H9 (cell line): Measurements from ENCODE around the gene RBM18. TPM values are rescaled to one million over a fixed set of nuclear protein-coding genes. Genes with fewer than 3 reads are reported as not detected.

Experiments
- DNase-seq: peaks from one replicate; pipeline ENCODE4 v3.0.0-alpha.2; 2017
- H2AFZ ChIP-seq: one replicate; pipeline ENCODE4 v1.6.1; 2013; ENCODE audit warnings: mild to moderate bottlenecking, low read length, control low read depth, moderate library complexity
- H2AK5ac ChIP-seq: 2 replicates; pipeline ENCODE4 v1.6.1; 2013; ENCODE audit warnings: low read length, control low read depth, mixed read lengths; ENCODE audit not compliant: insufficient read length
- H2BK120ac ChIP-seq: one replicate; pipeline ENCODE4 v1.6.1; 2013; ENCODE audit warnings: low read depth, mild to moderate bottlenecking, low read length, control low read depth, inconsistent platforms; ENCODE audit not compliant: poor library complexity, severe bottlenecking
- H2BK12ac ChIP-seq: 2 replicates; pipeline ENCODE4 v1.6.1; 2013; ENCODE audit warnings: low read length, control low read depth, mixed read lengths, low read depth; ENCODE audit not compliant: insufficient read length
- H2BK15ac ChIP-seq: 2 replicates; pipeline ENCODE4 v1.6.1; 2013; ENCODE audit warnings: low read depth, low read length, control low read depth
- H2BK20ac ChIP-seq: one replicate; pipeline ENCODE4 v1.6.1; 2013; ENCODE audit warnings: low read depth, mild to moderate bottlenecking, low read length, control low read depth, inconsistent platforms; ENCODE audit not compliant: poor library complexity, severe bottlenecking
- H2BK5ac ChIP-seq: 2 replicates; pipeline ENCODE4 v1.6.1; 2013; ENCODE audit warnings: low read length, control low read depth, mixed read lengths; ENCODE audit not compliant: insufficient read length
- H3K14ac ChIP-seq: 2 replicates; pipeline ENCODE4 v1.6.1; 2013; ENCODE audit warnings: low read length, control low read depth; ENCODE audit not compliant: insufficient read depth
- H3K18ac ChIP-seq: 2 replicates; pipeline ENCODE4 v1.6.1; 2013; ENCODE audit warnings: low read depth, mild to moderate bottlenecking, mixed read lengths, low read length, control low read depth; ENCODE audit not compliant: insufficient read length
- H3K23ac ChIP-seq: 2 replicates; pipeline ENCODE4 v1.6.1; 2013; ENCODE audit warnings: low read length, control low read depth, mixed read lengths, low read depth; ENCODE audit not compliant: insufficient read length
- H3K23me2 ChIP-seq: 2 replicates; pipeline ENCODE4 v1.6.1; 2013; ENCODE audit warnings: low read depth, mild to moderate bottlenecking, mixed read lengths, low read length, control low read depth; ENCODE audit not compliant: insufficient read length, poor library complexity, severe bottlenecking
- H3K27ac ChIP-seq: 2 replicates; pipeline ENCODE4 v1.5.1; 2013; ENCODE audit warnings: low read length, control low read depth, mixed read lengths, low read depth; ENCODE audit not compliant: insufficient read length
- H3K27me3 ChIP-seq: 2 replicates; pipeline ENCODE4 v1.6.1; 2013; ENCODE audit warnings: low read length, control low read depth, inconsistent platforms; ENCODE audit not compliant: insufficient read depth
- H3K4ac ChIP-seq: 2 replicates; pipeline ENCODE4 v1.6.1; 2013; ENCODE audit warnings: low read depth, mild to moderate bottlenecking, control low read depth, inconsistent platforms, low read length, moderate library complexity
- H3K4me1 ChIP-seq: 2 replicates; pipeline ENCODE4 v1.6.1; 2013; ENCODE audit warnings: low read length, control low read depth, inconsistent platforms; ENCODE audit not compliant: insufficient read depth
- H3K4me2 ChIP-seq: 2 replicates; pipeline ENCODE4 v1.6.1; 2013; ENCODE audit warnings: low read length, control low read depth, mixed read lengths; ENCODE audit not compliant: insufficient read length, insufficient read depth
- H3K56ac ChIP-seq: 2 replicates; pipeline ENCODE4 v1.6.1; 2013; ENCODE audit warnings: low read depth, mild to moderate bottlenecking, mixed read lengths, low read length, control low read depth; ENCODE audit not compliant: insufficient read length
- H3K79me1 ChIP-seq: 2 replicates; pipeline ENCODE4 v1.6.1; 2013; ENCODE audit warnings: low read depth, mild to moderate bottlenecking, moderate library complexity, low read length, control low read depth, inconsistent platforms; ENCODE audit not compliant: insufficient read depth, poor library complexity, severe bottlenecking
- H3K79me2 ChIP-seq: 2 replicates; pipeline ENCODE4 v1.6.1; 2013; ENCODE audit warnings: low read length, control low read depth, inconsistent platforms; ENCODE audit not compliant: insufficient read depth
- H3K9ac ChIP-seq: 2 replicates; pipeline ENCODE4 v1.6.1; 2013; ENCODE audit warnings: low read length, control low read depth, mixed read lengths; ENCODE audit not compliant: insufficient read length; ENCODE audit errors: extremely low read depth
- H3K9me3 ChIP-seq: one replicate; pipeline ENCODE4 v1.6.1; 2013; ENCODE audit warnings: low read depth, low read length, inconsistent platforms; ENCODE audit not compliant: control insufficient read depth
- H3T11ph ChIP-seq: one replicate; pipeline ENCODE4 v1.6.1; 2013; ENCODE audit warnings: mild to moderate bottlenecking, low read length, control low read depth, inconsistent platforms
- H4K20me1 ChIP-seq: one replicate; pipeline ENCODE4 v1.6.1; 2013; ENCODE audit not compliant: control insufficient read depth, insufficient read length, insufficient read depth
- H4K5ac ChIP-seq: 2 replicates; pipeline ENCODE4 v1.6.1; 2013; ENCODE audit warnings: low read depth, mild to moderate bottlenecking, mixed read lengths, low read length, control low read depth; ENCODE audit not compliant: insufficient read length
- H4K8ac ChIP-seq: replicated peaks from 2 replicates; pipeline ENCODE4 v1.6.1; 2013; ENCODE audit warnings: low read length, control low read depth, mixed read lengths, low read depth; ENCODE audit not compliant: insufficient read length
- H4K91ac ChIP-seq: 2 replicates; pipeline ENCODE4 v1.6.1; 2013; ENCODE audit warnings: low read depth, mild to moderate bottlenecking, moderate library complexity, mixed read lengths, low read length, control low read depth; ENCODE audit not compliant: insufficient read length
- H3K27ac Mint-ChIP-seq, 3 experiments: 2 replicates in 2 of 3; 3 replicates in 1 of 3; pipeline ENCODE4 v1.8.0; 2020 to 2021; ENCODE audit warnings: mixed read lengths in 3 of 3, mild to moderate bottlenecking in 1 of 3, moderate library complexity in 1 of 3
- H3K27me3 Mint-ChIP-seq: 2 replicates; pipeline ENCODE4 v1.8.0; 2021; ENCODE audit warnings: low read depth, mild to moderate bottlenecking, moderate library complexity, mixed read lengths
- H3K36me3 Mint-ChIP-seq, 3 experiments: 2 replicates in 2 of 3; 3 replicates in 1 of 3; pipeline ENCODE4 v1.8.0; 2020 to 2021; ENCODE audit warnings: low read depth in 3 of 3, mixed read lengths in 3 of 3; ENCODE audit not compliant: insufficient read depth in 1 of 3
- H3K4me1 Mint-ChIP-seq, 2 experiments: 2 replicates each; pipeline ENCODE4 v1.8.0; 2020; ENCODE audit warnings: mixed read lengths in 2 of 2
- H3K4me3 Mint-ChIP-seq, 2 experiments: 2 replicates in 1 of 2; 3 replicates in 1 of 2; pipeline ENCODE4 v1.8.0; 2020 to 2021; ENCODE audit warnings: mild to moderate bottlenecking in 2 of 2, mixed read lengths in 2 of 2, moderate library complexity in 1 of 2
- H3K9me3 Mint-ChIP-seq, 2 experiments: 2 replicates in 1 of 2; 3 replicates in 1 of 2; pipeline ENCODE4 v1.8.0; 2020; ENCODE audit warnings: mild to moderate bottlenecking in 2 of 2, mixed read lengths in 2 of 2, moderate library complexity in 1 of 2
- WGBS: extraction: QIAGEN DNeasy Blood & Tissue Kit; methylation state at CpG from one replicate; pipeline ENCODE4 v1.1.7; 2013; ENCODE audit warnings: missing lambda C conversion rate, low lambda C conversion rate, mixed read lengths; ENCODE audit not compliant: insufficient read length; ENCODE audit errors: extremely low coverage; 5-methylcytosine and 5-hydroxymethylcytosine counted together
- total RNA-seq: library from RNA; stranded (reverse); gene quantifications from 2 replicates; pipeline ENCODE4 v1.2.1, GENCODE V29; 2021
- TF ChIP-seq, protein P1 (sequence below): fragments of 200-600 bp; sonication (generic); conservative IDR thresholded peaks from 3 replicates; pipeline ENCODE4 v1.8.0; 2021; ENCODE audit warnings: antibody characterized with exemption, mild to moderate bottlenecking

The RBM18 gene
- total RNA-seq, 1 experiment from 2014 or later, result 18.9 TPM

DNA sequence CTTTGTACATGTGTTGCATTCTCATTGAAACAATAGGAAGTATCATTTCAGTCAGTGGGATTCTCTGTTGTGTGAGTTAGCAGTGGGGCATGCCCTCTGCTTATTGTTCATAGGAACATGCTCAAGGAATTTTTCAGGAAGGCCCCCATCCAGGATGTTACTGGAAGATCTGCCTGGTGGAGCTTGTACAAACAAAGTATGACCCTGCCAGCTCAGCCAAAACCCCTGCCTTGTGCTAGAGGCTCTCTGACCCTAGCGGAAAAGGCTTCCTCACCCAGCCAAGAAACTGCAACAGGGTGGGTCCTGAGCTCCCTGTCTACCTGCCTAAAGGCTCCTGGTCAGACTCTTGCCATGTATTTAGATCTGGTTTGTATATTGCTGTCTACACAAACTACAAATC, 43.3 kb upstream of the RBM18 start:
- H2BK20ac ChIP-seq, result no peak overlapping the region
- H3K27ac Mint-ChIP-seq, result no peak overlapping the region
- H3K4me1 ChIP-seq, result no peaks in the 10 kb centered on the region
- H2BK5ac ChIP-seq, result no peak overlapping the region
- H3K23ac ChIP-seq, result no peak overlapping the region
- H3K18ac ChIP-seq, result no peak overlapping the region
- H4K8ac ChIP-seq, result no peak overlapping the region
- no peak overlapping the region for H4K5ac ChIP-seq
- no peaks in the 10 kb centered on the region for H3K9me3 Mint-ChIP-seq
- H4K20me1 ChIP-seq, result no peaks in the 10 kb centered on the region
- H3K27me3 ChIP-seq, result no peaks in the 10 kb centered on the region
- H3K79me2 ChIP-seq, result no peaks in the 10 kb centered on the region
- H2BK12ac ChIP-seq, result no peak overlapping the region
- no peak overlapping the region for H3K14ac ChIP-seq
- H2BK120ac ChIP-seq, result no peak overlapping the region
- no peaks in the 10 kb centered on the region for H3K23me2 ChIP-seq
- no CpG with 5 or more reads among the region's 1 CpG for WGBS
- H2BK15ac ChIP-seq, result no peak overlapping the region
- DNase-seq, result no peak
- H3K4me2 ChIP-seq, result no peak overlapping the region
- H3K56ac ChIP-seq, result no peak overlapping the region
- no peak overlapping the region for H2AFZ ChIP-seq
- no peaks in the 10 kb centered on the region for H3K9me3 ChIP-seq
- no peaks in the 10 kb centered on the region for H3K79me1 ChIP-seq
- peaks cover under 1 to 15% (median 10%) of the 10 kb centered on the region in 3 experiments; a peak in 5 of 7 replicates for H3K36me3 Mint-ChIP-seq
- no peaks in the 10 kb centered on the region for H3K27me3 Mint-ChIP-seq
- no peak overlapping the region for H4K91ac ChIP-seq
- H3K9ac ChIP-seq, result no peak overlapping the region
- TF ChIP-seq, protein P1, sequence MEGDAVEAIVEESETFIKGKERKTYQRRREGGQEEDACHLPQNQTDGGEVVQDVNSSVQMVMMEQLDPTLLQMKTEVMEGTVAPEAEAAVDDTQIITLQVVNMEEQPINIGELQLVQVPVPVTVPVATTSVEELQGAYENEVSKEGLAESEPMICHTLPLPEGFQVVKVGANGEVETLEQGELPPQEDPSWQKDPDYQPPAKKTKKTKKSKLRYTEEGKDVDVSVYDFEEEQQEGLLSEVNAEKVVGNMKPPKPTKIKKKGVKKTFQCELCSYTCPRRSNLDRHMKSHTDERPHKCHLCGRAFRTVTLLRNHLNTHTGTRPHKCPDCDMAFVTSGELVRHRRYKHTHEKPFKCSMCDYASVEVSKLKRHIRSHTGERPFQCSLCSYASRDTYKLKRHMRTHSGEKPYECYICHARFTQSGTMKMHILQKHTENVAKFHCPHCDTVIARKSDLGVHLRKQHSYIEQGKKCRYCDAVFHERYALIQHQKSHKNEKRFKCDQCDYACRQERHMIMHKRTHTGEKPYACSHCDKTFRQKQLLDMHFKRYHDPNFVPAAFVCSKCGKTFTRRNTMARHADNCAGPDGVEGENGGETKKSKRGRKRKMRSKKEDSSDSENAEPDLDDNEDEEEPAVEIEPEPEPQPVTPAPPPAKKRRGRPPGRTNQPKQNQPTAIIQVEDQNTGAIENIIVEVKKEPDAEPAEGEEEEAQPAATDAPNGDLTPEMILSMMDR, result no peak
- H3T11ph ChIP-seq, result no peak overlapping the region
- H3K4ac ChIP-seq, result no peak overlapping the region
- H3K27ac ChIP-seq, result no peak overlapping the region
- H3K4me3 Mint-ChIP-seq, result no peak overlapping the region
- no peak overlapping the region for H2AK5ac ChIP-seq
- 0 out of 4 replicates have a peak, but pooled peaks cover 0 to 2% of the 10 kb centered on the region in 2 experiments for H3K4me1 Mint-ChIP-seq
